HT1080 (cell line): Measurements from ENCODE around the gene CRNKL1. TPM values are rescaled to one million over a fixed set of nuclear protein-coding genes. Genes with fewer than 3 reads are reported as not detected.

ENCODE experiments used
- DNase-seq: peaks from one replicate; pipeline ENCODE4 v3.0.0-alpha.2; 2015; ENCODE audit warnings: low read depth
- total RNA-seq: library from RNA; depleted of rRNA; stranded (reverse); fragments of >200 nt; shearing (Covaris generic); gene quantifications from 2 replicates; pipeline ENCODE4 v1.2.3, GENCODE V29; 2014

CRNKL1 gene
- total RNA-seq, 1 experiment from 2014 or later, result 23.3 TPM

DNA sequence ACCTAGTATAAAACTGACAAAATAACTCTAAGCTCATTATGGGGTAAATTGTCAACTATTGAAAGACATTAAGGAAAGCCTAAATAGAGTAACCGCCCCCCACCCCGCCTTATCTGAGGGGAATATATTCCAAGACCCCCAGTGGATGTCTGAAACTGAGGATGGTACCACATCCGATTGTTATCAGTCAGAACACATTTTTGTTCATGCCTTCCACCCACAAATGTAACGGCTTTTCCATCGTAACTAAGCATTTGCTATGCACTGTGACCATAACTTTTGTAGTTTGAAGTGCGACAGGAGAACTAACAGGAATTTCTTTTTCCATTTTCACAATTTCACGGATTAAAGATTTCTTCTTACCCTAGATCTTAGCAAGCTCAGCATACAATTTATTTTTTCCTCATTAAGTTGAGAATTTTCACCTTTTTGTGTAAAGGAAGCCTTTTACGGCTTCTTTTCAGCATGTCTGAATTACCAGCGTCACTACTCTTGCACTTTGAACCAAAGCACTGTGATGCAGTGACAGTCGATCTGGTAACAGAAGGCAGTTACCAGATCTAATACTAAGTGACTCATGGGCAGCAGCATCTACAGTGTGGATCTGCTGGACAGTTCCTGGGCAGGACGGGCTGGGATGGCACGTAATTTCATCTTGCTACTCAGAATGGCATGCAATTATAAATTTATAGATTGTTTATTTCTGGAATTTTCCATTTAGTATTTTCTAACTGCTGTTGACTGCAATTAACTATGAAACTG is 11.9 kb upstream of the CRNKL1 start:
- no peak for DNase-seq

- no peak for DNase-seq
Measured at GRCh38 chr20:20060234-20060998, 8.2 kb upstream of the CRNKL1 start.

GRCh38 chr20:20051767-20052073 is 546 bp downstream of the CRNKL1 start:
- no peak for DNase-seq

- DNase-seq, result no peak
Measured at GRCh38 chr20:20039752-20040387, 12.4 kb downstream of the CRNKL1 start.

DNA sequence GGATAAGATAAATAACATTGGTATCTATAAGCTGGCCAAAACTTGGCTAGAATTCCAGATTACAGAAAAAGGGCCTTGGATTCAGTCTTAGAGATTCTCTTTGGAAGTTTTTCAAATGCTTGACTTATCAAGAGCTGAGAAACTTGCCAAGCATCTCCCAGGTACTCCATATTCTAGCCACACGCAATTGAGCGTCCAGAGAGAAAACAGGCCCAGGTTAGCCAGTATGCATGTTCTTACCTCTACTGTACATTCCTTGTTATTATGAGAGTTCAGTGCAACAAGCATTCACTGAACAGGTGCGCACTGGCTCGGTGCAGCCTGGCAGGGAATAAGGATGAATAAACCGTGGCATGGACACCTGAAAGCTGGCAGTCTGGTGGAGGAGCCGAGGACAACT is 13.7 kb downstream of the CRNKL1 start:
- DNase-seq, result no peak

DNA sequence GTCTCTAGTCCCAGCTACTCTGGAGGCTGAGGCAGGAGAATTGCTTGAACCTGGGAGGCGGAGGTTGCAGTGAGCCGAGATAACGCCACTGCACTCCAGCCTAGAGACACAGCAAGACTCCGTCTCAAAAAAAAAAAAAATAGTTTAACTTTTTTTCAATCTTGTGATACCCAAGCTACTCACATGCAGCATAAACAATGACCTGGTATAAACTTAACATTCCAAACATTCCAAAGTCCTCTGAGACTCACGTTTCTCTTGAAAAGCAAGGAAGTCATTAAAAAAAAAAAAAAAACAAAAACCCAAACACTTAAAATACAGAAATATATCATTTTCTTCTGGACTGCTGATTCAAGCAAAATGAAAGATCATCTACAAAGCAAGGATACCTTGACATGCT is 14.3 kb downstream of the CRNKL1 start:
- peak; percentile 37 for DNase-seq

DNA sequence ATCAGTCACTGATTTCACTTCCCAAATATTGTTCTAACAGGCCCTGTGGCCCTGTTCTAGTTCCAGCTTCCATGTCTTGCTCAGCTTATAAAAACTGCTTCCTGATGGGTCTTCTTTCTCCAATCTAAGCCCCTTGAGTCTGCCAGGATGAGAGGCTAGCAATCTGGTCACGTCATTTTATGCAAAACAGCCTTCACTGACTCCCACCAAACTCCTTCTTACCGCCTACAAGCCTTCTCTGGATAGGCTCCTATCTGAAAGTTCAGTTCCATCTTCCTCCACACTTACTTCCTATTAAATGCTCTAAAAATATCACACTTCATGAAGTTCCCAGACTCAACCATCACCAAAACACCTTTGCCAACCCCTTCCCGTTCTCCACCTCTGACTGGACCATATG is 15.5 kb downstream of the CRNKL1 start:
- DNase-seq, result no peak

DNA sequence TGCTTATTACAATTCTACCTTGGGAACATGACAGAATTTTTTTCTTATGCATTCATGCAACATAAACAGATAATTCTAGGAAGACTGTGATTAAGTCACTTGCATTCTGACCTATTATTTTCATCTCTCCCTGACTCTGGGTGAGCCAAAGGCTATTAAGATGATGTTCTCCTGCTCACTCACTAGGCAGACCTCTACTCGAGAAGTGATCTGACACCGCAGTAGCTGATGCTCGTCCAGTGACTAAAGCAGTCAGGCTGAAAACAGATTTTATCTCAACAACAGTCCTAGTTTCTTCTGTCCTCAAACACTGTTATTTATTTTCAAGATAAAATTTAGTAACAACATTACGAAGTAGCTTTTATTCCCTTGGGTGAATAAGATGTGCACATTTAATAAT is 17.8 kb downstream of the CRNKL1 start:
- no peak for DNase-seq

DNA sequence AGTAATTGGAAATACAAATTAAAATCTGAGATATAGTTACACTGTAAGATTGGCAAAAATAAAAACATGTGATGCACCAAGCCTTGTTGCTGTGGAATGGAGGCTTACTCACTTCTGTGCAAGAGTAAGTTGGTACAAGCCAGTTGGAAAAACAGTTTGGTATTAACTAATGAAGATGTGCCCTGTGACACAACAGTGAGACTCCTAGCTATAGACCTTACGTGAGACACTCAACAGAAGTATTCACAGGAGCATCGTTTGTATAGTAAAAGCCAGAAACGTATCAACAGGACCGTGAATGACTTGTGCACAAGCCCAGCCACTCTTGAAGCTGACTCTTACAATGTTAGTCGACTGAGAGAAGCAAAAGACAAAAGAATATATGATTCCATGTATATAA is 20.5 kb downstream of the CRNKL1 start:
- no peak for DNase-seq

GRCh38 chr20:20027284-20027683 is 25.0 kb downstream of the CRNKL1 start:
- DNase-seq, result no peak

DNA sequence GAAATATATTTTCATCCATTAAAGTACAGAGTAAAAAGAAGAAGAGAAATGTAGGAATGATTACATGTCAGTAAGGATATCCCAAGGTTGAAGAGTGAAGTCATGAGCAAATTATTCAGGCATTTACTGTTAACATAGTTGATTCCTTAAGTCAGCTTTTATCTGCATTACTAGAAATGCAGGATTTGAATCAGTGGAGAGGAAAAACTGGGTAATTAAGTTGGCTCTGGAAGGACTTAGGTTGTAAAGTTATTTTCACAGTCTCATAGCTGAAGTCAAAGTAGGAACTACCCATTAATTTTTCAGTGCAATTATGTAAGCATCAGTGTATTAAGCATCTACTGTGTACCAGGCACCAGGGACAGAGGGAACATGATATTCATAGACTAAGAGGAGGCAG is 27.3 kb downstream of the CRNKL1 start:
- DNase-seq, result no peak

DNA sequence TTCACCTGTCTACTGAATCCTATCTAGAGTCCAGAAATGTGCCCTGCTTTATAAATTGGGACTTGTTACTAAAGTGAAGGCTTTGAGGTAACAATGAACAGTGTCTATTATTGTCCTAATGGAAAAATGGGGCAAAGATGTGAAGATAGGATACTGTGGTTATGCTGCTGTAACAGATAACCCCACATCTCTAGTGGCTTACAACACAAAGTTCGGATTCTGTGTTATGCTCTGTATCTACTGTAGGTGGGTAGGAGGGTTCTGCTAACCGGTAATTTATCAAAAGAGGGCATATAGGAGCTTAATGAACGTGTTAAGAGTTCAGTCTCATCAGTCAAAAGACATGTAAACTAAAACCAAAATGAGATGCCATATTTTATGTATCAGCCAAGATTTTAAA is 28.9 kb downstream of the CRNKL1 start:
- DNase-seq, result no peak

DNA sequence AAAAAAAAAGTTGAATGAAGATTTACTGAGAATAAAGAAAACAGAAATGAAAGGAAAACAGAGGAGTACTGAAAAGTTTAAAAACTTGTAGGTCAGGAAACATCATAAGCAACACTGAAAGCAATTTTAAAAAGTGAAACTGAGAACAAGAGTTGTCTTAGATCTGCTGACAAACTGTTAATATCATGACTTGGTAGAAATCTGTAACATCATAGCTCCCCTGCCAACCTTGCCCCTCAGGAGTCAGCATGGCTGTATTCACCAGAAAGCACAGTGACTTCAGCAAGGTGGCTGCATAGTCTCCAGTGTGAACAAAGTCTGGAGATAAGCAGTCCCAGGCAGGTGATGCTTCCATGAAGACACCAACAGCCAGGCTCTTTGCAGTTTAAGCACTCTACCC is 29.8 kb downstream of the CRNKL1 start:
- no peak for DNase-seq

- DNase-seq, result no peak
Measured at GRCh38 chr20:20021835-20022234, 30.4 kb downstream of the CRNKL1 start.

- DNase-seq, result no peak
Measured at GRCh38 chr20:20020908-20021307, 31.4 kb downstream of the CRNKL1 start.

GRCh38 chr20:20019123-20019522 is 33.1 kb downstream of the CRNKL1 start:
- DNase-seq, result no peak

GRCh38 chr20:20018366-20018765 is 33.9 kb downstream of the CRNKL1 start:
- no peak for DNase-seq

GRCh38 chr20:20017844-20018185 is 34.5 kb downstream of the CRNKL1 start:
- no peak for DNase-seq

DNA sequence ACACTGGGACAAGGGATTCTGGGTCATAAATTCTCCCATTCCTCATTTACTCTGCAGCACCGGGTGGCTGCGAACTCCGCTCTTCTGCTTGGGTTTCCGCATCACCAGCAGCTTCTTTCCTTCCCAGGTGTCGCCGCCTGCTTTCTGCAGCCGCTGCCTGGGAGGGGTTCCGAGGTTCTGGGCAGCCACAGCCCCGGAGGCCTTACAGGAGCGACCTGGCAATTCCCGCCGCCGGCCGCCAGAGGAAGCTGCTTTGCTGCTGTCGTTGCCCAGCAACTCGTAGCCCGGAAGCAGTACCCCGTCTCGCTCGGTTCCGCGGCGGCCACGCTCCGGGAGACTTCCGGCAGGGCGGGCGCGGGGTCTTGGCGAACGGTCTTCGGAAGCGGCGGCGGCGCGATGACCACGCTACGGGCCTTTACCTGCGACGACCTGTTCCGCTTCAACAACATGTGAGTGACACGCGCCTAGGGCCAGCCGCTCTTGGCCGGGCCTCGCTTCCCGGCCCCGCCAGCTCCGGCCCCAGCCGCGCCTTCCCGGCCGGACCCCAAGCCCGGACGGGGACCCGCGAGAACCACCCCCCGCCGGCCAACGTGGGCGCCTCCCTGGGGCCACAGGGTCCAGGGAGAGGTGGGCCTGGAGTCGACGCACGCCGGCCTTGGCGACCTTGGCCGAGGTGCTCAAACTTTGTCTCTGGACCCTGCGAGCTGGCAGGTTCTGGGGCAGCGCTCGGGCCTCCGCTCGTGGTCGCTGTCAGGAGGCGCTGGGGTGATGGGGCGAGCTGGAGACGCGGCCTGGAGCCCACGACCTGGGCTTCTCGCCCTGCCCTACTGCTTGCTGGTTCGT is 35.0 kb downstream of the CRNKL1 start, which contains the start of gene NAA20:
Gene NAA20 (plus strand): TSS at position 362 of the 843 bp plus-strand sequence. CDS start 35 bp downstream, at position 397.
- peak; percentile 92 for DNase-seq

DNA sequence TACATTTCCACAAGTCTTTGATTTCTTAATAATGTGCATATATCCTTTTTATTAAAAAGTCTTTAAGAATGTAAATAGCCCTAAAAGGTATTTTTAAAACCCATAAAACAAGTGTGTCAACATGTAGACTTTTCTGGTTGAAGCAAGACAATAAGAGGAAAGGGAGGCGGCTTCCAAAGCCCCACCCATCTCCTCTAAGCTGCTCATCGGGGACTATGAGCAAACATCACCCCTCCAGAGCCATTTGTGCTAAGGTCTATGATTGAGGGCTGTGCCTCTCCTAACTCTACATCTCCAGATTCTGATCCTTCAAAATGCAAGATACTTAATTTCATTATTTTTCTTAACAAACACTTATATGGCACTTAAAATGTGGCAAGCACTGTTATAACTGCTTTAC is 37.6 kb downstream of the CRNKL1 start:
- no peak for DNase-seq

DNA sequence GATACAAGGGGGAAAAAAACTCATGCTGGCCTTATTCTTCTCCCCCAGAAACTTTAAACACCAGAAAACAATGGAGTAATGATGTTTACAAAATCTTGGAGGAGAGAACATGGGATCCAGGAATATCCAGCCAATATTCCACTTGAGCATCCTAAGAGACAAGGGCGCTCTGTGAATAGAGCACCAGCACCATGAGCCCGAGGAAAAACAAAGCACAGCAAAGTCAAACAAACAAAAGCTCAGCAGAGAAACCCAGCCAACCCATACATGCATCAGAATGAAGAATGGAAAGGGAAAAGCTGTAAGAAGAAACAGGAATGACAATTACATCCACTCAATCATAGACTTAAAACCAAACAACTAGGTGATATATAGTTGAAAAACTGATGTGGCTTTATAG is 39.7 kb downstream of the CRNKL1 start:
- no peak for DNase-seq
